ENCODE measurements around the gene LGALSL. TPM values are rescaled to one million over a fixed set of nuclear protein-coding genes. Genes with fewer than 3 reads are reported as not detected.

The LGALSL gene
- total RNA-seq, 6 experiments from 2014 or later = 3.2 to 8.1 (median 5.4) TPM

DNA sequence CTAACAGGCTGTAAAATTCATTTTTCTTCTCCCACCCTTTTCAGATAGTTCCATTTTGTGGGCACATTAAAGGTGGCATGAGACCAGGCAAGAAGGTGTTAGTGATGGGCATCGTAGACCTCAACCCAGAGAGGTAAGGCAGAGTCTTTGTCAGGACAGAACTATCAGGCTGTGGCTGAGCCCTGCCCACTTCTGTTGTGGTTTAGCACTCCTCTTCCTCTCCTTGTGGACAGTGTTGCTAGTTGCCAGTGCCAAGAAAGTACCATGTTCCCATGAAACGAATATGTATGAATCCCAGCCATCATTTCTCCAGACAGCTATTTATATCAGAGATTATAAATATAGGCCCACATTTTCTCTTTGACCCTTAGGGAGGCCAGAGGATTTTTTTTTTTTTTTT is 1.6 kb downstream of the LGALSL start:
- ATAC-seq = no peak

GRCh38 chr2:64456293-64456692 is 2.3 kb downstream of the LGALSL start:
- Histone ChIP-seq H3K4me1 (peaks cover 0 to 17% (median 6%) of the 10 kb centered on the region in 4 donors), H3K4me3 (no peak overlapping the region), H3K27ac (no peak overlapping the region), H3K27me3 (no peaks in the 10 kb centered on the region), H3K36me3 (peaks cover 0 to 16% (median 0%) of the 10 kb centered on the region in 4 donors), H3K9me3 (no peaks in the 10 kb centered on the region)
- TF ChIP-seq POLR2A (IDR thresholded peaks at IDR 0.05) = no peak
- no peak for TF ChIP-seq CTCF (IDR thresholded peaks at IDR 0.05)
- intact Hi-C loops (cut with DNase I) = no loop called here
- no peak for DNase-seq
- 92% methylated on average over 6 of the region's 6 CpGs for WGBS (ENCODE audit: insufficient coverage, low coverage, low lambda C conversion rate, missing lambda C conversion rate)
- no peak for ATAC-seq

More for the DNA sequence above, 1.6 kb downstream of the LGALSL start:
- peaks cover 0 to 16% (median 0%) of the 10 kb centered on the region in 4 donors for H3K36me3 ChIP-seq
- no peak for TF ChIP-seq POLR2A (IDR thresholded peaks at IDR 0.05)
- no peak for TF ChIP-seq CTCF (IDR thresholded peaks at IDR 0.05)
- intact Hi-C loops (cut with DNase I) = no loop called here
- peaks cover 0 to 17% (median 6%) of the 10 kb centered on the region in 4 donors for H3K4me1 ChIP-seq
- no peak overlapping the region for H3K4me3 ChIP-seq
- 48% methylated on average over 2 of the region's 2 CpGs for WGBS (ENCODE audit: insufficient coverage, low coverage, low lambda C conversion rate, missing lambda C conversion rate)
- H3K9me3 ChIP-seq = no peaks in the 10 kb centered on the region
- no peak for DNase-seq
- H3K27ac ChIP-seq = no peak overlapping the region
- H3K27me3 ChIP-seq = no peaks in the 10 kb centered on the region

GRCh38 chr2:64457524-64457923 is 3.6 kb downstream of the LGALSL start:
- Histone ChIP-seq H3K27me3 (no peaks in the 10 kb centered on the region), H3K4me3 (no peak overlapping the region), H3K27ac (no peak overlapping the region), H3K36me3 (peaks cover 0 to 16% (median 0%) of the 10 kb centered on the region in 4 donors), H3K9me3 (no peaks in the 10 kb centered on the region), H3K4me1 (peaks cover 0 to 17% (median 6%) of the 10 kb centered on the region in 4 donors)
- intact Hi-C loops (cut with DNase I) = no loop called here
- DNase-seq (no peak), ATAC-seq (no peak)
- no peak for TF ChIP-seq POLR2A (IDR thresholded peaks at IDR 0.05)
- TF ChIP-seq CTCF (IDR thresholded peaks at IDR 0.05) = no peak

DNA sequence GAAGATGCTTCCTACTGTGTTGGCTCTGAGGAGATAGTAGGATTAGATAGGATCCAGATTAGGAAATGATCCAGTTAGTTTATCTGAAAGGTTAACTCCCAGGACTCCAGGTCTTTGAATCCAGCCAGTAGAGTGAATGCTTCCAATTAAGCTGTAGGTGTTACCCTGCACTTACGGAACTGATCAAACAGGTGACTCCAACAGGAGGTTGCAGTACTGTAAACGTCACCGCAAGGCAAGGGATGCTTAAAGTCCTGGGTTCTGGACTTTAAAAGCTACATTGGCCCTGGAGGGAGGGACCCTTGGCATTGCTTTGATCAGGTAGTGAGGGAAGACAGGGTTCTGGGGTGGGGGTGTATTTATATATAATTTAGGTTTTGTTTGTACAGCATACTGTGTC is 5.6 kb downstream of the LGALSL start:
- no peak overlapping the region for H3K4me3 ChIP-seq
- no CpG with 5 or more reads among the region's 3 CpGs for WGBS (ENCODE audit: insufficient coverage, low coverage, low lambda C conversion rate, missing lambda C conversion rate)
- H3K27me3 ChIP-seq = no peaks in the 10 kb centered on the region
- no peak for TF ChIP-seq POLR2A (IDR thresholded peaks at IDR 0.05)
- no peak for TF ChIP-seq CTCF (IDR thresholded peaks at IDR 0.05)
- H3K36me3 ChIP-seq = peaks cover 0 to 16% (median 0%) of the 10 kb centered on the region in 4 donors
- intact Hi-C loops (cut with DNase I) = no loop called here
- H3K27ac ChIP-seq = no peak overlapping the region
- no peak for ATAC-seq
- DNase-seq = no peak
- peaks cover 0 to 7% (median 0%) of the 10 kb centered on the region in 4 donors for H3K4me1 ChIP-seq
- no peaks in the 10 kb centered on the region for H3K9me3 ChIP-seq

- DNase-seq (no peak), ATAC-seq (no peak)
- H3K4me1 ChIP-seq = peaks cover 0 to 2% (median 0%) of the 10 kb centered on the region in 4 donors
- TF ChIP-seq CTCF (IDR thresholded peaks at IDR 0.05) = no peak
- TF ChIP-seq POLR2A (IDR thresholded peaks at IDR 0.05) = no peak
- 56% methylated on average over 3 of the region's 3 CpGs for WGBS (ENCODE audit: insufficient coverage, low coverage, low lambda C conversion rate, missing lambda C conversion rate)
- H3K27me3 ChIP-seq = no peaks in the 10 kb centered on the region
- H3K27ac ChIP-seq = no peak overlapping the region
- H3K36me3 ChIP-seq = peaks cover 0 to 16% (median 0%) of the 10 kb centered on the region in 4 donors
- H3K4me3 ChIP-seq = no peak overlapping the region
- H3K9me3 ChIP-seq = no peaks in the 10 kb centered on the region
- intact Hi-C loops (cut with DNase I) = no loop called here
Measured at GRCh38 chr2:64460330-64460729, 6.4 kb downstream of the LGALSL start.
